ENCODE measurements around the gene MME.

The MME gene

GRCh38 chr3:155079746-155080487, at the start of gene MME:
TSS of gene MME (plus strand) at chr3:155080319. CDS start at chr3:155084168, 3,849 bp downstream.
- no peak for DNase-seq

- DNase-seq: no peak
Observed at GRCh38 chr3:155031186-155031585, 48.9 kb upstream of the MME start.

- no peak for DNase-seq
Observed at GRCh38 chr3:155032918-155033317, 47.2 kb upstream of the MME start.

GRCh38 chr3:155034786-155035185, 45.3 kb upstream of the MME start:
- DNase-seq: no peak

GRCh38 chr3:155035553-155035952, 44.6 kb upstream of the MME start:
- DNase-seq: no peak

- no peak for DNase-seq
Observed at GRCh38 chr3:155037508-155038202, 42.5 kb upstream of the MME start.

GRCh38 chr3:155038203-155038554, 41.9 kb upstream of the MME start:
- DNase-seq: no peak

- DNase-seq: no peak
Observed at GRCh38 chr3:155046935-155047334, 33.2 kb upstream of the MME start.

GRCh38 chr3:155047672-155048071, 32.4 kb upstream of the MME start:
- DNase-seq: no peak

GRCh38 chr3:155049959-155050358, 30.2 kb upstream of the MME start:
- no peak for DNase-seq

- no peak for DNase-seq
Observed at GRCh38 chr3:155052470-155052869, 27.6 kb upstream of the MME start.

GRCh38 chr3:155053756-155054155, 26.4 kb upstream of the MME start:
- no peak for DNase-seq

GRCh38 chr3:155064920-155065319, 15.2 kb upstream of the MME start:
- no peak for DNase-seq

GRCh38 chr3:155065537-155065936, 14.6 kb upstream of the MME start:
- DNase-seq: no peak

GRCh38 chr3:155069729-155070128, 10.4 kb upstream of the MME start:
- no peak for DNase-seq

- no peak for DNase-seq
Observed at GRCh38 chr3:155070316-155070715, 9.8 kb upstream of the MME start.

- DNase-seq: no peak
Observed at GRCh38 chr3:155070932-155071387, 9.2 kb upstream of the MME start.

GRCh38 chr3:155075200-155075599, 4.9 kb upstream of the MME start:
- no peak for DNase-seq

GRCh38 chr3:155076888-155077287, 3.2 kb upstream of the MME start:
- DNase-seq: no peak

GRCh38 chr3:155078711-155079467, 1.2 kb upstream of the MME start:
- DNase-seq: no peak

GRCh38 chr3:155079468-155079745, 712 bp upstream of the MME start:
- DNase-seq: no peak

GRCh38 chr3:155080692-155081091, 573 bp downstream of the MME start:
- no peak for DNase-seq

- DNase-seq: no peak
Observed at GRCh38 chr3:155083313-155083905, 3.3 kb downstream of the MME start.

GRCh38 chr3:155084567-155084966, 4.4 kb downstream of the MME start:
- no peak for DNase-seq

Data from NK-92 treated with Interleukin-12 subunit alpha and Interleukin-12 subunit beta, amount 100 ng/mL, for 24 hours (cell line).